ENCODE data around the gene OR2M3. TPM values are rescaled to one million over a fixed set of nuclear protein-coding genes. Genes with fewer than 3 reads are reported as not detected.

The OR2M3 gene
- polyA plus RNA-seq (2012; ENCODE audit: insufficient read length, low read depth), result not detected

- no peak for TF ChIP-seq POLR2AphosphoS5 (IDR thresholded peaks at IDR 0.05; ENCODE audit: low read depth, low read length)
- no peak for TF ChIP-seq FOXP2 (optimal IDR thresholded peaks at IDR 0.05; ENCODE audit: borderline replicate concordance, extremely low read depth, extremely low read length, insufficient read depth)
- no peak for TF ChIP-seq REST (IDR thresholded peaks at IDR 0.05; ENCODE audit: insufficient read depth in 1 of 2, low read depth in 2 of 2, low read length in 2 of 2)
- TF ChIP-seq TAF1 (IDR thresholded peaks at IDR 0.05; ENCODE audit: borderline replicate concordance, insufficient read depth, low read length), result no peak
- no peak for TF ChIP-seq SIN3A (IDR thresholded peaks at IDR 0.05; ENCODE audit: borderline replicate concordance, insufficient read depth, low read length)
Observed at GRCh38 chr1:248196965-248197364, at the start of gene OR2M3. TSS of gene OR2M3 (plus strand) at chr1:248197265. CDS start at chr1:248203068, 5,803 bp downstream.

DNA sequence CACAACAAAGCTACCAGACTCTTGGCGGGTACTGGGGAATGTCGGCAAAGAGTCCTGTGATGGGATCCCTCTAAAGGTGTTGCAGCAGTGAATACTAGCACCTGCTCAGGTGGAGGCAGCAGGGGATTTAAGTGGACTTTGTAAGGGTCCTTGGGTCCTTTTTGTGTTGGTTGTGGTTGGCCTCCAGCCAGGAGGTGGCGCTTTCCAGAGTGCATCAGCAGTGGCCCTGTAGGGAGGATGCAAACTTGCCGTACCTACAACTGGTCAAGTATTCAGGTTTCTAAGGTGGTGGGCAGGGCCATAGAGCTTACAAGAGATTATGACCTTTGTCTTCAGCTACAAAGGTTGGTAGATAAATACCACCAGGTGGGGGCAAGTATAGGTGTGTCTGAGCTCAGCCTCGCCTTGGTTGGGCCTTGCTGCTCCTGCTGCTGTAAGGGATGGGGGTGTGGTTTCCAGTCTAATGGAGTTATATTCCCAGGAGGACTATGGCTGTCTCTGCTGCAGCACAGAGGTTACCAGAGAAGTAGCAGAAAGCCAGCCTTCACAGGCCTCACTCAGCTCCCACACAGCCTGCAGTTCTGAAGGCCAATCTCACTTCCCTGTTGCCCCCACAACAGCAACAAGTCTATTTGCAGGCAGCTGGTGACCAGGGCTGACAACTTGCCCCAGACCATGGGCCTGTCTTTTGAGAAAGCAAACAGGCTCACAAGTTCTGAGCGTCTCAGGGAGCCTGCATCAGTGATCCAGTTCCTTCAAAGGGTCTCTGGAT lies 44.8 kb upstream of the OR2M3 start:
- TF ChIP-seq TAF1 (IDR thresholded peaks at IDR 0.05; ENCODE audit: borderline replicate concordance, insufficient read depth, low read length), result no peak
- no peak for TF ChIP-seq REST (IDR thresholded peaks at IDR 0.05; ENCODE audit: insufficient read depth in 1 of 2, low read depth in 2 of 2, low read length in 2 of 2)
- no peak for TF ChIP-seq SIN3A (IDR thresholded peaks at IDR 0.05; ENCODE audit: borderline replicate concordance, insufficient read depth, low read length)
- TF ChIP-seq POLR2AphosphoS5 (IDR thresholded peaks at IDR 0.05; ENCODE audit: low read depth, low read length), result no peak
- no peak for TF ChIP-seq FOXP2 (optimal IDR thresholded peaks at IDR 0.05; ENCODE audit: borderline replicate concordance, extremely low read depth, extremely low read length, insufficient read depth)

DNA sequence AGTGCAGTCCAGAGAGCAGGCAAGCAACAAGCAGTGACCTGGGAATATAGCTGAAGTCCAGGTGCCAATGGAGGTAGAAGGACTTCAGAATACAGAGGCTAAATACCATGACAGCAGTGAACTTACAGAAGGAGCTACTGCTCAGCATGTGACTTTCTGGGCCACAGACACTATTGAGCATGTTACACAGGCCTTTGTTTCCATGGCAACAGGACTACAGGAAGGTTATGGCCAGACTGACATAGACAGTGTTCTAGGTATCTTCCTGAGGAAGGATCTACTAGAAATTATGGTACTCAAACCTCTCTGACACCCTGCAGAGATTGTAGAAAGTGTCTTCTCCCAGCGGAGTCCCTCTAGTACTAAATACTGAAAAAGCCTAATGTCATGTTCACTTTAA lies 41.1 kb upstream of the OR2M3 start:
- TF ChIP-seq SIN3A (IDR thresholded peaks at IDR 0.05; ENCODE audit: borderline replicate concordance, insufficient read depth, low read length) (no peak), REST (IDR thresholded peaks at IDR 0.05; ENCODE audit: insufficient read depth in 1 of 2, low read depth in 2 of 2, low read length in 2 of 2) (no peak), FOXP2 (optimal IDR thresholded peaks at IDR 0.05; ENCODE audit: borderline replicate concordance, extremely low read depth, extremely low read length, insufficient read depth) (no peak), TAF1 (IDR thresholded peaks at IDR 0.05; ENCODE audit: borderline replicate concordance, insufficient read depth, low read length) (no peak), POLR2AphosphoS5 (IDR thresholded peaks at IDR 0.05; ENCODE audit: low read depth, low read length) (no peak)

DNA sequence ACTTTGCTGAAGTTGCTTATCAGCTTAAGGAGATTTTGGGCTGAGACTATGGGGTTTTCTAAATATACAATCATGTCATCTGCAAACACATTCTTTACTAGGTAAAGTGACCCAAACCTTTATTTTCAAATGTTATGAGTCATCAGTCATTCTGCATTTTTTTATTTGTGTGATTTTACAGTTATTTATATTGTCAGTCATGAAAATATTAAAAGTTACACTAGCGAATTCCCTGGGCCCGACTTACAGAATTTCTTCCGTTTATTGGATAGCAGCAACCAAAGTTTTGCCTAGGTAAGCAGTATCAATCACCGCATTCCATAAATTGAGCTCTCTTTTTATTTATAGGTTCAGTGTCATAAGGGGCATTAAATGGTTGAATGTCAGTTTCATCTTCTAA lies 38.3 kb upstream of the OR2M3 start:
- no peak for TF ChIP-seq POLR2AphosphoS5 (IDR thresholded peaks at IDR 0.05; ENCODE audit: low read depth, low read length)
- no peak for TF ChIP-seq SIN3A (IDR thresholded peaks at IDR 0.05; ENCODE audit: borderline replicate concordance, insufficient read depth, low read length)
- TF ChIP-seq FOXP2 (optimal IDR thresholded peaks at IDR 0.05; ENCODE audit: borderline replicate concordance, extremely low read depth, extremely low read length, insufficient read depth), result no peak
- TF ChIP-seq REST (IDR thresholded peaks at IDR 0.05; ENCODE audit: insufficient read depth in 1 of 2, low read depth in 2 of 2, low read length in 2 of 2), result no peak
- TF ChIP-seq TAF1 (IDR thresholded peaks at IDR 0.05; ENCODE audit: borderline replicate concordance, insufficient read depth, low read length), result no peak
